Smooth muscle cell (in vitro differentiated cells): Measurements from ENCODE around the gene NFAM1. TPM values are rescaled to one million over a fixed set of nuclear protein-coding genes. Genes with fewer than 3 reads are reported as not detected.

Source experiments
- DNase-seq: peaks from one replicate; lab custom pipeline; 2025; ENCODE audit not compliant: unreplicated experiment; lab: John Stamatoyannopoulos, UW
- H2AFZ ChIP-seq: fragments of 200-600 bp; sonication (generic); 2 replicates; pipeline ENCODE4 v1.6.0; 2016; ENCODE audit warnings: antibody characterized with exemption, low read depth, mild to moderate bottlenecking
- H3F3A ChIP-seq: fragments of 200-600 bp; sonication (generic); 2 replicates; pipeline ENCODE4 v1.6.0; 2017; ENCODE audit warnings: antibody characterized with exemption, low read depth
- H3K27ac ChIP-seq: fragments of 200-600 bp; sonication (generic); 2 replicates; pipeline ENCODE4 v1.5.1; 2016; ENCODE audit warnings: low read depth, mild to moderate bottlenecking
- H3K27me3 ChIP-seq: fragments of 200-600 bp; sonication (generic); 2 replicates; pipeline ENCODE4 v1.6.1; 2016; ENCODE audit warnings: low read depth, mild to moderate bottlenecking
- H3K36me3 ChIP-seq: fragments of 200-600 bp; sonication (generic); 2 replicates; pipeline ENCODE4 v1.5.1; 2016; ENCODE audit warnings: low read depth
- H3K4me1 ChIP-seq: fragments of 200-600 bp; sonication (generic); 2 replicates; pipeline ENCODE4 v1.5.1; 2016; ENCODE audit warnings: low read depth
- H3K4me2 ChIP-seq: fragments of 200-600 bp; sonication (generic); 2 replicates; pipeline ENCODE4 v1.6.0; 2016; ENCODE audit warnings: mild to moderate bottlenecking
- H3K4me3 ChIP-seq: fragments of 200-600 bp; sonication (generic); 2 replicates; pipeline ENCODE4 v1.5.1; 2016; ENCODE audit warnings: mild to moderate bottlenecking
- H3K79me2 ChIP-seq: fragments of 200-600 bp; sonication (generic); 2 replicates; pipeline ENCODE4 v1.6.0; 2016; ENCODE audit warnings: low read depth, mild to moderate bottlenecking
- H3K9ac ChIP-seq: fragments of 200-600 bp; sonication (generic); 2 replicates; pipeline ENCODE4 v1.6.0; 2016; ENCODE audit warnings: low read depth
- H3K9me3 ChIP-seq: fragments of 200-600 bp; sonication (generic); replicated peaks from 2 replicates; pipeline ENCODE4 v1.5.1; 2016; ENCODE audit warnings: low read depth
- H4K20me1 ChIP-seq: fragments of 200-600 bp; sonication (generic); 2 replicates; pipeline ENCODE4 v1.6.0; 2016; ENCODE audit warnings: low read depth
- CTCF ChIP-seq: fragments of 200-600 bp; sonication (generic); IDR thresholded peaks from 2 replicates; pipeline ENCODE4 v1.5.1; 2017; ENCODE audit warnings: borderline replicate concordance, mild to moderate bottlenecking, antibody characterized with exemption; ENCODE audit not compliant: insufficient read depth, poor library complexity, severe bottlenecking
- WGBS: methylation state at CpG from one replicate; pipeline ENCODE4 v1.1.7; 2016; ENCODE audit warnings: low lambda C conversion rate; 5-methylcytosine and 5-hydroxymethylcytosine counted together
- polyA plus RNA-seq: library from polyadenylated mRNA; unstranded; fragments of >200 nt; fragmentation: Nextera tagmentation; extraction: Ambion mirVana; gene quantifications from 2 replicates; pipeline ENCODE4 v1.2.1, GENCODE V29; 2016
- total RNA-seq: library from RNA; depleted of rRNA; stranded (reverse); fragments of >200 nt; gene quantifications from 2 replicates; pipeline ENCODE4 v1.2.3, GENCODE V29; 2014

NFAM1 gene
- total and polyA plus RNA-seq, 2 experiments from 2014 or later: not detected

- DNase-seq: no peak
- no peaks in the 10 kb centered on the region for H3K4me1 ChIP-seq
- no peak overlapping the region for H3K9ac ChIP-seq
- no peaks in the 10 kb centered on the region for H3K36me3 ChIP-seq
- WGBS: 11% methylated on average over 4 of the region's 12 CpGs
- no peaks in the 10 kb centered on the region for H4K20me1 ChIP-seq
- H3K4me3 ChIP-seq: no peak overlapping the region
- H3K9me3 ChIP-seq: no peaks in the 10 kb centered on the region
- H3K27me3 ChIP-seq: no peaks in the 10 kb centered on the region
- TF ChIP-seq CTCF: no peak
- no peaks in the 10 kb centered on the region for H3K79me2 ChIP-seq
- peak overlapping the region; percentile 89 for H3K4me2 ChIP-seq
- no peak overlapping the region for H3K27ac ChIP-seq
- H2AFZ ChIP-seq: peak overlapping the region; percentile 87
- no peaks in the 10 kb centered on the region for H3F3A ChIP-seq
Measured at GRCh38 chr22:42438293-42438650, 6.1 kb upstream of the NFAM1 start.

- TF ChIP-seq CTCF: peak; percentile 99
- DNase-seq: peak; percentile 29
- 2% methylated on average over 32 of the region's 33 CpGs for WGBS
Measured at GRCh38 chr22:42437488-42438292, 5.5 kb upstream of the NFAM1 start.

GRCh38 chr22:42436404-42436803 is 4.2 kb upstream of the NFAM1 start:
- WGBS: 90% methylated on average over 7 of the region's 7 CpGs
- H4K20me1 ChIP-seq: no peaks in the 10 kb centered on the region
- H3K4me3 ChIP-seq: no peak overlapping the region
- H3K9ac ChIP-seq: no peak overlapping the region
- no peaks in the 10 kb centered on the region for H3K36me3 ChIP-seq
- H3K4me2 ChIP-seq: no peak overlapping the region
- H3K9me3 ChIP-seq: no peaks in the 10 kb centered on the region
- no peak overlapping the region for H2AFZ ChIP-seq
- H3K79me2 ChIP-seq: no peaks in the 10 kb centered on the region
- H3K27ac ChIP-seq: no peak overlapping the region
- H3K27me3 ChIP-seq: peaks cover 7% of the 10 kb centered on the region
- TF ChIP-seq CTCF: no peak
- no peaks in the 10 kb centered on the region for H3F3A ChIP-seq
- H3K4me1 ChIP-seq: peaks cover 9% of the 10 kb centered on the region
- no peak for DNase-seq

More at GRCh38 chr22:42437488-42438292, 5.5 kb upstream of the NFAM1 start:
- Histone ChIP-seq H3K4me3 (peak overlapping the region; percentile 62), H2AFZ (peak overlapping the region; percentile 87), H4K20me1 (no peaks in the 10 kb centered on the region), H3K4me1 (peaks cover under 1% of the 10 kb centered on the region), H3K9ac (no peak overlapping the region), H3F3A (no peaks in the 10 kb centered on the region), H3K36me3 (no peaks in the 10 kb centered on the region), H3K9me3 (no peaks in the 10 kb centered on the region), H3K27me3 (no peaks in the 10 kb centered on the region), H3K79me2 (no peaks in the 10 kb centered on the region), H3K27ac (no peak overlapping the region), H3K4me2 (peak overlapping the region; percentile 89)

GRCh38 chr22:42434748-42435425 is 2.7 kb upstream of the NFAM1 start:
- Histone ChIP-seq H3K4me3 (no peak overlapping the region), H3K27me3 (peaks cover 7% of the 10 kb centered on the region), H3K9ac (no peak overlapping the region), H3F3A (no peaks in the 10 kb centered on the region), H3K9me3 (no peaks in the 10 kb centered on the region), H2AFZ (no peak overlapping the region), H3K27ac (no peak overlapping the region), H3K79me2 (no peaks in the 10 kb centered on the region), H4K20me1 (no peaks in the 10 kb centered on the region), H3K36me3 (no peaks in the 10 kb centered on the region), H3K4me1 (peaks cover 10% of the 10 kb centered on the region), H3K4me2 (no peak overlapping the region)
- WGBS: 89% methylated on average over 14 of the region's 14 CpGs
- no peak for DNase-seq
- no peak for TF ChIP-seq CTCF
